Measurements from ENCODE around the gene DTNBP1. TPM values are rescaled to one million over a fixed set of nuclear protein-coding genes. Genes with fewer than 3 reads are reported as not detected.

The DTNBP1 gene
- total and polyA plus RNA-seq, 2 of the 4 experiments (the other 2 are of a cell fraction): 4.8 to 18.7 TPM

GRCh38 chr6:15511248-15512125, 151.3 kb downstream of the DTNBP1 start:
- no peak overlapping the region for H4K5ac ChIP-seq (ENCODE audit: low read depth, low read length)
- no peak overlapping the region for H2AK9ac ChIP-seq (replicated peaks; ENCODE audit: low read depth, low read length, poor library complexity)
- BruUV-seq (replicated peaks): no TSS peak
- peaks cover 12% of the 10 kb centered on the region for H3K4me1 ChIP-seq (ENCODE audit: control insufficient read depth, insufficient read depth, low read length)
- DNase-seq: no peak
- H2BK20ac ChIP-seq (ENCODE audit: low read depth, low read length): no peak overlapping the region
- ChIA-PET CTCF (no interaction called here), POLR2A (ENCODE audit: unreplicated experiment) (no interaction called here)
- H2BK5ac ChIP-seq (ENCODE audit: low read depth, low read length, poor library complexity, severe bottlenecking): no peak overlapping the region
- no peak overlapping the region for H3K18ac ChIP-seq (ENCODE audit: low read depth, low read length)
- no peak overlapping the region for H3K56ac ChIP-seq (ENCODE audit: extremely low read depth, insufficient read depth, low read length)
- ATAC-seq (ENCODE audit: low read depth): no peak
- 92% methylated on average over 7 of the region's 14 CpGs; no CpG with 5 or more reads in 1 of the 2 experiments for WGBS, 2 experiments (ENCODE audit: extremely low coverage in 2 of 2, insufficient read length in 1 of 2)
- H3K79me1 ChIP-seq (ENCODE audit: low read depth in 1 of 2, low read length in 2 of 2): peaks cover 23 to 75% of the 10 kb centered on the region in 2 experiments
- no peak overlapping the region for H2BK120ac ChIP-seq (ENCODE audit: low read depth, low read length)
- TF ChIP-seq RAD21 (IDR thresholded peaks at IDR 0.05; ENCODE audit: low read length) (no peak), BHLHE40 (IDR thresholded peaks at IDR 0.05; ENCODE audit: low read depth, low read length) (no peak), RCOR1 (IDR thresholded peaks at IDR 0.05; ENCODE audit: insufficient replicate concordance, low read length) (no peak), POLR2A (IDR thresholded peaks at IDR 0.05; ENCODE audit: low read depth, low read length) (no peak), MAFK (IDR thresholded peaks at IDR 0.05; ENCODE audit: low read depth, low read length) (no peak), RFX5 (IDR thresholded peaks at IDR 0.05; ENCODE audit: low read depth, low read length) (no peak), MXI1 (IDR thresholded peaks at IDR 0.05; ENCODE audit: borderline replicate concordance, low read depth, low read length) (no peak), CTCF (conservative IDR thresholded peaks at IDR 0.05; ENCODE audit: low read depth, low read length) (no peak), SMC3 (IDR thresholded peaks at IDR 0.05; ENCODE audit: low read depth, low read length) (no peak)
- H3K14ac ChIP-seq (replicated peaks; ENCODE audit: low read depth, low read length): no peak overlapping the region
- H4K20me1 ChIP-seq (ENCODE audit: insufficient read depth, low read length): peaks cover 45% of the 10 kb centered on the region
- intact Hi-C loops (cut with micrococcal nuclease) (no loop called here), dilution Hi-C loops (cut with HindIII; ENCODE audit: low sequenced_read_pairs, unreplicated experiment) (no loop called here), in situ Hi-C loops (cut with MboI; ENCODE audit: low sequenced_read_pairs) (no loop called here)
- H3K9me3 ChIP-seq (ENCODE audit: control insufficient read depth, insufficient read depth, low read length): no peaks in the 10 kb centered on the region
- no peak overlapping the region for H2BK15ac ChIP-seq (ENCODE audit: low read depth, low read length)
- no peak overlapping the region for H2AFZ ChIP-seq (replicated peaks; ENCODE audit: low read length, poor library complexity)
- no peak overlapping the region for H3K9ac ChIP-seq (ENCODE audit: low read depth, low read length)
- peaks cover 69% of the 10 kb centered on the region for H3K36me3 ChIP-seq (ENCODE audit: control insufficient read depth, insufficient read depth, low read length)
- H3K4me2 ChIP-seq (ENCODE audit: low read depth, low read length): no peak overlapping the region
- H3K27ac ChIP-seq (ENCODE audit: insufficient read depth, low read length): no peak overlapping the region
- no peak overlapping the region for H4K8ac ChIP-seq (ENCODE audit: low read depth in 2 of 2, low read length in 2 of 2)
- H3K9me1 ChIP-seq (ENCODE audit: insufficient read depth, low read length): peaks cover 32% of the 10 kb centered on the region
- H3K23ac ChIP-seq (ENCODE audit: low read depth, low read length): no peak overlapping the region
- H3K4me3 ChIP-seq (ENCODE audit: insufficient read depth, low read depth, low read length): no peak overlapping the region
- no peak overlapping the region for H4K91ac ChIP-seq (ENCODE audit: insufficient read depth, low read depth, low read length)
- no peaks in the 10 kb centered on the region for H3K27me3 ChIP-seq (ENCODE audit: control insufficient read depth, insufficient read depth, low read length)
- no peak overlapping the region for H2AK5ac ChIP-seq (ENCODE audit: low read depth, low read length)
- H3K4ac ChIP-seq (ENCODE audit: low read depth, low read length): no peak overlapping the region
